NCI-H128 (cell line): ENCODE data around the gene CCT7.

ENCODE experiments used
- DNase-seq: peaks from one replicate; lab custom pipeline; 2025; ENCODE audit not compliant: unreplicated experiment; lab: John Stamatoyannopoulos, UW

Gene CCT7

DNA sequence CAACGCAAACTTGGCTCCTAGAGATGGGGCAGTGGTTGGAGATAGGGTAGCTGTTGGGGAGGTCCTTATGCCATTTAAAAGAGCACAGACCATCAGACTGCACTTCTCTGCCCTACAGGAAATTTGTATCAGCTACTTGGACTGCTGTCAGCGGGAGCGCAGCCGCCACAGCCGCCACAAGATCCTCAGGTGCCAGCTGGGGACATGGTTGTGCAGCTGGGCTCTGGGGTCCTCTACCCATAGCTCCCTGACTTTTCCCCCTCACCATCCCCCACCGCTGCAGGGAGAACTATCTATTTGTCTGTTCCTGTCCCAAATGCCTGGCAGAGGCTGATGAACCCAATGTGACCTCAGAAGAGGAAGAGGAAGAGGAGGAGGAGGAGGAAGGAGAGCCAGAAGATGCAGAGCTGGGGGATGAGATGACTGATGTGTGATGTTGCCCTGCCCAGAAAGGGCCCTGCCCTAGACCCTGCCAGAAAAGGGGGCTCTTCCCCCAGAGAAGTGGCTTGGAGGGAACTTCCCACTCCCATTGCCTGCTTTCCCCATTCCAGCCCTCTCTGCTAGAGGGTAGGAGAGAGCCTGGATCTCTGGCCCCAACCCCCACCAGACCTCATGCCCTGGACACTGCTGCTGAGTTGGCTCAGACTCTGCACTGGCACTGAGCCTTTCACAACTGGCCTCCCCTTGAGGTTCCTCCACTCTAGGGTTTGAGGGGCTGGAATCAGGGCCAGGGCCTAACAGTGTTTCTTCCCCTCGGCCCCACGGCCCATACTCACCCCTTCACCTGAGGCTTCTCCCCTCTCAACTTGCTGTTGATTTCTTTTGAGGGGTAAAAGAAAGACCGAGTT lies 8.4 kb upstream of the CCT7 start:
- no peak for DNase-seq

DNA sequence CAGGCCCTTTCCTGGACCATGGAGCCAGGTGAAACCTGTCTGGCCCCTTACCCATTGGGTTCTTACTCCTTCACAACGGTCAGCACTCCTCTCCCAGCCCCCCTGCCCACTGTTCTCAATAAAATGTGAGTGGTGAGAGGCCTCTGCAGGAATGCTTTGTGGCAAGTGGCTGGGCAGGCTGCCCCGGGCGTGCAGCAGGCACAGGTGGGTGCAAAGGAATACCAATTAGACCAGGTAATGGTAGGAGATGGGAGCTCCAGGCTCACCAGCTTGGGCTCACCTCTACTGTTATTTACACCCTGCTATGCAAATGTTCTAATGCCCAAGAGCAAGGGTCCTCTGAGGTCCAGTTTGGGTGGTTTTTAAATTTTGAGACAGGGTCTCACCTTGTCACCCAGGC lies 7.0 kb upstream of the CCT7 start:
- no peak for DNase-seq

DNA sequence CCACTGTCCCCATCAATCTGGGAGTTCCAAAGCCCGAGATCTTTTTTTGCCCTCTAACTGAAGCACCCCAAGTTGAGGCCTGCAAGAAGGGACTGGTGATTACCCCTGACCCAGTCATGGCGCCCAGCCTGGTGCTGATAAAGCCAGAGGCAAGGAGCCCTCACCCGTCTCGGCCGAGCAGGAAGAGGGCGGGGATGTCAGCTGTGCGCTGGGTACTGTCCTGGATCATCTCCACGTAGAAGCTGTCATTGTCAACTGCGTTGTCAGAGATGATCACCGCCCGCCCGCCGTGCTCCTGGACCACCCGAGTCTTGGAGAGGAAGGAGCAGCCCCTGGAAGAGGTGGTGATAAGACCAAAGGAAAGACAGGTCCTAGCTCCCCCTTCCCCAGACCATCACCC lies 5.5 kb upstream of the CCT7 start:
- DNase-seq, result no peak

DNA sequence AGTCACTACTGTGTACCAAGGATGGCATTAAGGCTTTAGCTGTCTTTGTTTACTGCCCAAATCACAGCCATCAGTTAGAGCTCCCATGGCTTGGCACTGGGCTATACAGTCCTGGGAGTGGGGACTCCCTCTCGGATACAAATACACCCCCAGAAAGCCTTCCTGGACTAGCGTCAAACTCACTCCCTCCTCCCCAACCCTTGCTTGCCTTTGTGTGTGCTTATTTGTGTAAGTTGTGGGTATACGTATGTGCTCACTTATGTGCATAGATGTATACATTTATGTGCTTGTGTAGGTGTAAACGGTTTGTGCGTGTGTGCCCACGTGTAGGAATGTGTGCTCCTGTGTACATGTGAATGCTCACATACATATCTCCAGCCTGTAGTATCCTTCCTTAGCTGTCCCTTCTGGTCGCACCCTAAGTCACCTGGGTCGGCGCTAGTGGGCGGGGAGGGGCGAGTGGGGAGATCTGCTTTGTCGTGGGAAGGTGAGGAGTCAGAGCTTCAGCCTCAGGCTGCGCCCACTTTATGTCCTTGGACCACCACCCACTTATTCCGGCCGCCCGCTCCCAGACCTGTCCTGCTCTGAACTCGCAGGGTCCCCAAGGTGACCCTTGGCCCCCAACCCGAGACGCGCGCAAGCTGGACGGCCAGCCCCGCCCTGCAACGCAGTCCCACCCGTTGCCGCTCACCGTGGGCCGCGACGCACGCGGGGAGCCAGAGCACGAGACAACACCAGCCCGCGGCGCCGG lies 1.5 kb upstream of the CCT7 start:
- DNase-seq, result no peak

DNA sequence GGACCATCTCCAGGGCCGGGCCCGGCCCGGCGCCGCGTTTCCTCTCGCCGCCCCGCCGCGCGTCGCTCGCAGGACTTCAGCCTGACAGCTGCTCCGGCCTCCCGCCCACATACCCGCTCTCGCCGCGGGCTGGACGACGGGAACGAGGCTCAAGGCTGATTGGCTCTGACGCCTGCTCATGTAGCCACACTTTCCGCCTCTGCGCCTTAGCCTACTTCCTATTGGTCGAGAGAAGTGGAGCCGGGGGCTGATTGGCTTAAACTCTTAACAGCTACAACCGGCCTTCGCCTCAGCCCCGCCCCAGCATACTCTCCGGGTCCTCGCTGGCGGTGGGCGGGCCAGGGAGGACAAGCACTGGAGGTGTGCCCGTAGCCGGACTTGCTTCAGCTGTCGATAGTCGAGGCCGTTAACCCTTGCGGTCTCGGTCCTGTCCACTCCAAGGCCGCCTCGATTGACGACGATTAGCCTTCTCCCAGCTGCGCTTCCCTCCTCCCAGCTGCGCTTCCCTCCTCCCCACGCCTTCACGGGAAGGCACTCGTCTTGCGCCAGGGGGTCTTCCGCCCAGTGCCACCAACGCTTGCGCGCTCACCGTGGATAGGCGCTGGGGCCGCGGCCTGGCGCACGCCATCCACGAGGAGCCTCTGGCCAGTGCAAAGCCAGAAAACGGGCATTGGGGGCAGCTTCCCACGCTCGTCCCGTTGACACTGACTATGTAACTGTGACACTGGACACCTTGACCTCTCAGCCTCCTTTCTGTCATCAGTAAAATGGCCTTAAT lies 765 bp upstream of the CCT7 start, which contains the start of gene PRADC1:
Gene PRADC1, minus strand, starts transcription at position 86 of the 778 bp plus-strand sequence. Its CDS starts 79 bp downstream, at position 7.
- peak; percentile 98 for DNase-seq

DNA sequence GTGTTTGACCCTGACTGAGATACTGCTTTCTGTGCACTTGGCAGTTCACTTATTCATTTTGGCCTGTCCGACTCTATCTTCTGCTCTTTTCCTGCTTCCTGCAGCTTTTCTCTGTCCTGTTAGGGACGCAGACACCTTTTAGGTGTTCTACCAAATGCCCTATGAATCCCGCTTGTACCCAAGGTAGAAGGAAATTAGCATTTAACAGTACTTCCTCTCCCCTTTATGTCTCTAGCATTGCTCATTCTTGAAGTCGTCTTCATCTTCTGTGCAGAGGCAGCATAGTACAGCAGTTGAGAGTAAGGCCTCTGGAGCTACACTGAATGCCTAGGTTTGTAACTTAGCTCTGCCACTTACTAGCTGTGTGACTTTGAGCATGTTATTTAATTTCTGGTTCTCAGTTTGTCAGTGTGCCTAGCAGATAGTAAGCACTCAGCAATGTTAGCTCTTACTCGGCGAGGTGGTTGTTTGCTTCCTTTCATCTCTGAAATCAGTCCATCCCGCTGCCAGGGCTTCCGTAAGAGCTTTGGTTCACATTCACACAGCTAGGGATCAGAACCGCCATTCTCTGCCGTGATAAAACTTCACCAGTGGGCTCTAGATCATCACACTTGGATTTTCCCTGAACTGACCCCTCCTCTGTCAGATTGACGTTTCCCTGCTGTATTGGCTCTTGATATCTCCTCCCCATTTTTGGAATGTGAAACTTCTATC lies 1.4 kb downstream of the CCT7 start:
- no peak for DNase-seq

DNA sequence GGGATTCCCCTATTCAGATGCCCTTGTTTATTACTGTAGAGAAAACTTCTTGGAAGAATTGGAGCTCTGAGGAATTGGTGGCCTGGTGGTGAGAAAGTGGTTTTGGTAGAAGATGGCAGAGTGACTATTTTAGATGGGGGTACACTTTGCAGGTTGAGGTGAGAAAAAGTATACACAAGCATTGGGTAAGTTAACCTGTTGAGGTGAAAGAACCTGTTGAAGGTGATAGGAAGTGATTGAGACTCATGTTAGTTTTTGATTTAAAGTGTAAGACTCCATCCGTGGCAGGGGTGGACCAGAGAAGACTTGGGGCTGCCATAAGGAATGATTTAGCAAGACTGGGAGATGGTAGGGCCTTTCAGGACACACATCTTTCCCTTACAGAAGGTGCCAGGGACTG lies 3.1 kb downstream of the CCT7 start:
- DNase-seq, result no peak

DNA sequence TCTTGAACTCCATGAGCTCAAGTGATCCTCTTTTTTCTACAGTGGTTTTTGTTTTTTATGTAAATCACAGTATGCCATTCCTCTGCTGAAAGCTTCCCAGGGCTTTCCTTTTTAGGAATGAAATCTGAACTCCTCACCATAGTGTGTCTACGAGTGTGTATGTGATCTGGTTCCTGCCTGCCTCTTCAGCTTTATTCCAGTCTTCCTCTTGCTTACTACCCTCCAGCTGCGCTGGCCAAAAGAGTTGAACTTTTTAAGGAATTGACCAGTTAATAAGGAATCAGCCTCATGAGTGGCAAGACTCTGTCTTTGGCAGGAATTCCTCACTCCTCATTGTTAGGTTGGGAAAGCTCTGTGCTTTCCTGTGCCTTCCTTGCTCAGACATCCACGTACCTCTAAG lies 4.0 kb downstream of the CCT7 start:
- no peak for DNase-seq

DNA sequence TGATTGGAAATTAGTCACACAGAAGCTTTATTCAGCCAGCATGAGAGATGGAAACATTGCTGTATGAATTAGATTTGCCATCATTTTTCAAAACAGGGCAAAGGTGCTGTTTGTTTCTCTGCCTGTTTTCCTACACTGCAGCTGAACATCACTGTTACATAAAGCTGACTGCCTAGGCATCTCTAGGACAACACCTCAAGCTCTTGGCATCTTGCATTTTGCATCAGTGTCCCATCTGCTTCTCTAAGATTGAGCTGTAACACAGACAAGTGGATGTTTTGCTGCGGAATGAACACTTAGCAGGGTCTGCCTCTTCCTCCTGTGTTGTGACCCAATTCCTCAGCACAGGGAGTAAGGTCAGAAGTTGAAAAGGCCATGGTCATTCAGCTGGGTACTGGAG lies 4.9 kb downstream of the CCT7 start:
- DNase-seq, result no peak

DNA sequence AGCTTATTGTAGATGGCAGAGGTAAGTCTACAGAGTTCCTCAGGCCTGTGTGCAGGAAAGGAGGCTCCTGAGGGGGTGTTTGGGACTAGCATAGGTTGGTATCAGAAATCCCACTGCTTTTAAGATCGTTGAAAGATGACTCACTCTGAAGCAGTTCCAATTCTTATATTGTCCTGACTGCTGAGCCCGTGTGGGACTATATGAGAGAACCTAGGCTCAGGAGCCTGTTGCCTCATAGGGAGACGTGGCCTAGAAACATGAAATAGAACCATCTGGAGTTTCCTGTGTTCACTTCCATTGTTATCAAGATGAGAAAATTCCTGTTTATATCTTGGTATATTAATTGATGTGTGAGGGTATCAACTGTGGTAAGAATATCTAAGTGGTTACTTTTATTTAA lies 5.7 kb downstream of the CCT7 start:
- no peak for DNase-seq

DNA sequence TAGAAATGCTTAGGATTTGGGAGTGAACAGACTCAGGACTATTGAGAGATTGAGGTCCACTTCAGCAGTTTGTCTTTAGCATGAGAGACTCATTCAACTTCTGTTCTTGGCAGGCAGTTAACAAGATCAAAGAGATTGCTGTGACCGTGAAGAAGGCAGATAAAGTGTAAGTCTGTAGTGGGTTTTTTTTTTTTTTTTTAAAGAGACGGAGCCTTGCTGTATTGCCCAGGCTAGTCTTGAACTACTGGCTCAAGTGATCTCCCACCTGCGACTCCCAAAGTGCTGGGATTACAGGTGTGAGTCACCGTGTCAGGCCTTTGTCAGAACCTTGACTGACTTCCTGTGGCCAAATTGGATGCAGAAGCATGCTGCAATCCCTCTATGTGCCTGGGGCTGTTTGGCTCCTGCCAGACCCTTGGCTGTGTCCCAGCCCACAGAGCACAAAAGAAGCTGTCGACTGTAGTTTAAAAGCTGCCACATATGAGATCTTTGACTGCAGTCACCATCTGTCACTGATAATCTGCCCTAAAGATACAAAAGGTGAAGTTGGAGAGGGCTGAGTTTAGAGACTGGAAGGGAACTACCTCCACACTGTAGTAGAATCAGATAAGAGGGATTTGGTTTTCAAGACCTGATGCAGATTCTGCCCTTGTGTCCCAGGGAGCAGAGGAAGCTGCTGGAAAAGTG lies 9.9 kb downstream of the CCT7 start:
- DNase-seq, result no peak

DNA sequence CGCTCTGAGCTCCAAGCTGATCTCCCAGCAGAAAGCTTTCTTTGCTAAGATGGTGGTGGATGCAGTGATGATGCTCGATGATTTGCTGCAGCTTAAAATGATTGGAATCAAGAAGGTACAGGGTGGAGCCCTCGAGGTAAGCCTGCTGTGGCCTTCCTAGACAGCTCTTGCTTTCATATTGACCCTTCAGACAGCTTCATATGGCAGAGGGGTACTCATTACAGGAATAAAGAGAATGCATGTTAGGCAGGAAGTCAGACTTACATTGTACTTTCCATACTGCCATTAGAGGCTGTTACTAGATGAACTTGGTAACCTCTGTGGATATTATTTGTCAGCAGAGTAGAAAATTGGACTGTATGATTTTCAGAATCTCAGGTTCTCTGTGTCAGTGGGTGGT lies 10.5 kb downstream of the CCT7 start:
- DNase-seq, result no peak

DNA sequence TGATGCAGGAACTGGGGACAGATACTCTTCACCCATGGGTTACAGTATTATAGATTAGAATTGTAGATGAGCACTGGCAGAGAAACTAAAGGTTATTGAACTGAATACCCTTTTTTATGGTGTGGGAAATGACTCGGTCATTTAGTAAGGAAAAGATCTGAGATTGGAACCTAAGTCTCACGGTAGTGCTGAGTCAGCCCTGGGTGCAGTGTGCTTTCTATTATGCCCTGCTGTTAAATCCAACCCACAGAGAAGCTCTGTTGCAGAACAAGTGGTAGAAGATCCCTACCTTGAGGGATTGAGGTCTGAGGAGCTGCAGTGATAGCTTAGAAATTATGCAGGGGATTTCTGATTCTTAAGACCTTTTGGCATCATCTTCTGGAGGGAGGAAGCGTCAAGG lies 12.7 kb downstream of the CCT7 start:
- no peak for DNase-seq

DNA sequence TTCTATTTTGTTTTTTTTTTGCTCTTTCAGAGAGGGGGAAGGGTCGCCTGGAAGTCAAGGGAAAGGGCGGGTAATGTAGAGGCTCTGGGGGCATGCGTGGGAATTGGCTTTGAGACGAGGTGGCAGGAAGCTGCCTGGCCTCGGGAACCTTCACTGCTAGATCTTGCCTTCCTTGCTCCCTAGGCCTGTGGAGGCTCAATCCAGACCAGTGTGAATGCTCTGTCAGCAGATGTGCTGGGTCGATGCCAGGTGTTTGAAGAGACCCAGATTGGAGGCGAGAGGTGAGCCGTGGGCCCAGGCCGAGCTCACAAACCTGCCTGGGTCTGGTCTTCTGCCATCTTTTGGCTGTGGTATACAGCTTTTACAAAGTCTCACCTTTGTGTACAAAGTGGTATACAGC lies 15.5 kb downstream of the CCT7 start:
- DNase-seq, result no peak

DNA sequence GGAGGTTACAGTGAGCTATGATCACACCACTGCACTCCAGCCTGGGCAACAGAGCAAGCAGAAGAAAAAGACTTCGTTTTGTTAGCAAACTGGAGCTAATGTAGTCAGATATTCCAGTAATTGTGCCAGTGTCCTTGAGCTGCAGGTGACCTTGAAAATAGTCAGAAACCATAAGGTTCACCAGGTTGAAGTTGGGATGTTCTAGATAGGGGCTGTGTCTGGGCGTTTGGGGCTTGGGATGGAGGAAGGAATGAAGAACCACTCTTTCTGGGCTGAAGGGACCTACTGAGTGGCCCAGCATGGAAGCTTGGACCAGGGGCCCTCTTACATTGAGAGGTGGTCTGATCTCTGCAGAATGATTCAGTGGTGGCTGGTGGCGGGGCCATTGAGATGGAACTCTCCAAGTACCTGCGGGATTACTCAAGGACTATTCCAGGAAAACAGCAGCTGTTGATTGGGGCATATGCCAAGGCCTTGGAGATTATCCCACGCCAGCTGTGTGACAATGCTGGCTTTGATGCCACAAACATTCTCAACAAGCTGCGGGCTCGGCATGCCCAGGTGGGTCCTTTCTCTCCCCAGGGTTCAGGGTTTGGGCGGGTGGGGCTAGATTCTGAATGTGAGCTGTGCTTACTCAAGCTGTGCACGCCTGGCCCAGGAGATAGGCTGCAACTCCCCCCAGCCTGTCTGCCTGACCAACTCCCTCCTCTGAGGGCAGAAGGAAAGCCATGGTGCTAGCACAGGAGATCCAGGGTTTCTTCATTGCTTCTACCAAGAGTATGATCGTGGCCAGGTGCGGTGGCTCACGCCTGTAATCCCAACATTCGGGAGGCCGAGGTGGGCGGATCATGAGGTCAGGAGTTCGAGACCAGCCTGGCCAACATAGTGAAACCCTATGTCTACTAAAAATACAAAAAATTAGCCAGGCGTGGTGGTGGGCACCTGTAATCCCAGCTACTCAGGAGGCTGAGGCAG lies 17.1 kb downstream of the CCT7 start:
- DNase-seq, result no peak

DNA sequence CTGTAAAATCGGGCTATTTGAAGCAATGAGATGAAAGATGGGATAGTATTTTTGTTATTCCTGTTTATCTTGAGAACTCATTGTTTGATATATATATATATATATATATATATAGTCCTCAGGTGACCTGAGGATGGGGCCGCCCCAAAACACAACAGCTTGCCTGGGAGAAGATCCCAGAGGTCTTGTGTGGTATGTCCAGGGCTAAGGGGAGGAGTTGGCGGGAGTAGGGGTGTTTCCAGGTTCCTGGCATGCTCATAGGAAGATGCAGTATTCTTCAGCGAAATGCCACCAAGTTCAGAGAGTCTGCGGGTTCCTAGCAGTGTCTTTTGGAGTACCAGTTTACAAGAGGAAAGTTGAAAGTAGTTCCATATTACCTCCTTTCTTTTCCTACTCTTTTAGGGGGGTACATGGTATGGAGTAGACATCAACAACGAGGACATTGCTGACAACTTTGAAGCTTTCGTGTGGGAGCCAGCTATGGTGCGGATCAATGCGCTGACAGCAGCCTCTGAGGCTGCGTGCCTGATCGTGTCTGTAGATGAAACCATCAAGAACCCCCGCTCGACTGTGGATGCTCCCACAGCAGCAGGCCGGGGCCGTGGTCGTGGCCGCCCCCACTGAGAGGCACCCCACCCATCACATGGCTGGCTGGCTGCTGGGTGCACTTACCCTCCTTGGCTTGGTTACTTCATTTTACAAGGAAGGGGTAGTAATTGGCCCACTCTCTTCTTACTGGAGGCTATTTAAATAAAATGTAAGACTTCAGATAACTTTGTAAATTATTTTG lies 18.3 kb downstream of the CCT7 start:
- DNase-seq, result no peak

DNA sequence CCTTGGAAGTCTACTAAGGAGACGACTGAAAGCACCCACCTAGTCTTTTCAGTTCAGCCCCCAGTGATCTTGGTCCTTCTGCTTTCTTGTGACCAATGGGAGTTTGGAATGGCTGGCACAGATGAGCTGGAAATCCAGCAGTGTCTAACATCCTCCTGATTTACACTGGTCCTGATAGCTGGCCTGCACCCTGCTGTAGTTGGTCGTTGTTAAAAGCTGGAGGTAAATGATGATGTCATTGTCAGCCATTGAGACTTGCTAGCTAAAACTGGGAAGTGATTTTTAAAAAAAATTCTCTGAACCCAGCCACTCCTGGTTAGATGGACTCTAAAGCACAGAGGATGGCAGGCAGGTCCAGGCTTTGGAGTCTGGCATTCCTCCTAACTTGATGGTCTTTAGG lies 19.3 kb downstream of the CCT7 start:
- DNase-seq, result no peak

DNA sequence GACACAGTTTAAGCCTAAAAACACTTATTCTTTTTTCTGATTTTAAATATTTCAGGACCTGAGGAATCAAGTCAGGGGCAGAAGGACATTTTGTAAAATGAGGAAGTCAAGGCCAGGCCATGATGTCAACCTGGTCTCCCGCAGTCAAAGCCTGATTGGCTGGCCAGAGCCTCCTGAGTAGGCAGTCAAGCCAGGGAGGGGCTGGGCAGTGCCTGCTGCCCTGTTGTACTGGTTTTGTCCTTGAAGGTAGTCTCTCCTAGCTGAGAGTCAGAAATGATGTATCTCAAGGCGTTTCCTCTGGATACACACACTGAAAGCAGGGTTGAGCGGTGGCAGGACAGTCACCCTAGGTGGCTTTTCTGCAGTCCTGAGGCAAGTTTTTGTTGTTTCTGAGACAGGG lies 19.8 kb downstream of the CCT7 start:
- no peak for DNase-seq
